ENCODE data around the gene SLC35E2B.
A peak's percentile ranks its signal among the peaks of the same experiment; 100 is the strongest.

Gene SLC35E2B

DNA sequence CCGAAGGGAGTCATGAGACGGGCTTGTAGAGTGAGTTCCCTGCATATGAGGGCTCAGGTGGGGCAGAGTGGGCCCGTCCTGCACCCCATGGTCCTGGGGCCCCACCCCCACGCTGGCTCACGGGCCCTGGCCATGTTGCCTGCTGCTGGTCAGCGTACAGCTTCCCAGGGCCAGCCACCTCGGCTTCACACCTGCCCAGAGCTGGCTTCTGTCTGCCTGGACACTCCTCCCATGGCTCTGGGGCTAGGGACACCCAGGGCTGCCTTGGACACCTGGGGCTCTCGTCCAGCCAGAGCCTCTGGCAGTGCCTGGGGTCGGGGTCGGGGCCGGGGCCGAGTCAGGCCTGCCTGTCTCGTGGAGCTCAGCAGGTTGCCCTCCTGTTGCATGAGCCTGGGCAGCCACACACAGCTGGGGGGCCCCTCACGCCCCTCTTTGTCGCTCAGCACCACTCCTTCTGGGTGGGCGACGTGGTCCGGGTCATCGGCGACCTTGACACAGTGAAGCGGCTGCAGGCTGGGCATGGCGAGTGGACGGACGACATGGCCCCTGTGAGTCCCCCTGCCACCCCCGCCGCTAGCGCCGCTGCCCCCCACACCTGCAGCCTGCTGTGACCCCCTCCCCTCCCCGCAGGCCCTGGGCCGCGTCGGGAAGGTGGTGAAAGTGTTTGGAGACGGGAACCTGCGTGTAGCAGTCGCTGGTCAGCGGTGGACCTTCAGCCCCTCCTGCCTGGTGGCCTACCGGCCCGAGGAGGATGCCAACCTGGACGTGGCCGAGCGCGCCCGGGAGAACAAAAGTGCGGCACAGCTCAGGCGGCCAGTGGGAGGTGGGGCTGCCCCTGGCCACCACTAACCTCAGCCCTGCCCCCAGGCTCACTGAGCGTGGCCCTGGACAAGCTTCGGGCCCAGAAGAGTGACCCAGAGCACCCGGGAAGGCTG, 66.1 kb downstream of the SLC35E2B start:
- no peak for DNase-seq
- H3K9me3 ChIP-seq (ENCODE audit: severe bottlenecking) = no peaks in the 10 kb centered on the region
- H3K4me3 ChIP-seq (ENCODE audit: low read depth, low read length) = no peak overlapping the region
- TF ChIP-seq, protein P1, sequence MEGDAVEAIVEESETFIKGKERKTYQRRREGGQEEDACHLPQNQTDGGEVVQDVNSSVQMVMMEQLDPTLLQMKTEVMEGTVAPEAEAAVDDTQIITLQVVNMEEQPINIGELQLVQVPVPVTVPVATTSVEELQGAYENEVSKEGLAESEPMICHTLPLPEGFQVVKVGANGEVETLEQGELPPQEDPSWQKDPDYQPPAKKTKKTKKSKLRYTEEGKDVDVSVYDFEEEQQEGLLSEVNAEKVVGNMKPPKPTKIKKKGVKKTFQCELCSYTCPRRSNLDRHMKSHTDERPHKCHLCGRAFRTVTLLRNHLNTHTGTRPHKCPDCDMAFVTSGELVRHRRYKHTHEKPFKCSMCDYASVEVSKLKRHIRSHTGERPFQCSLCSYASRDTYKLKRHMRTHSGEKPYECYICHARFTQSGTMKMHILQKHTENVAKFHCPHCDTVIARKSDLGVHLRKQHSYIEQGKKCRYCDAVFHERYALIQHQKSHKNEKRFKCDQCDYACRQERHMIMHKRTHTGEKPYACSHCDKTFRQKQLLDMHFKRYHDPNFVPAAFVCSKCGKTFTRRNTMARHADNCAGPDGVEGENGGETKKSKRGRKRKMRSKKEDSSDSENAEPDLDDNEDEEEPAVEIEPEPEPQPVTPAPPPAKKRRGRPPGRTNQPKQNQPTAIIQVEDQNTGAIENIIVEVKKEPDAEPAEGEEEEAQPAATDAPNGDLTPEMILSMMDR (IDR thresholded peaks at IDR 0.05; ENCODE audit: low read depth, low read length) = no peak
- no peaks in the 10 kb centered on the region for H3K36me3 ChIP-seq
- H3K27ac ChIP-seq = no peak overlapping the region
- H3K27me3 ChIP-seq (ENCODE audit: insufficient read depth, low read depth, severe bottlenecking) = no peaks in the 10 kb centered on the region

DNA sequence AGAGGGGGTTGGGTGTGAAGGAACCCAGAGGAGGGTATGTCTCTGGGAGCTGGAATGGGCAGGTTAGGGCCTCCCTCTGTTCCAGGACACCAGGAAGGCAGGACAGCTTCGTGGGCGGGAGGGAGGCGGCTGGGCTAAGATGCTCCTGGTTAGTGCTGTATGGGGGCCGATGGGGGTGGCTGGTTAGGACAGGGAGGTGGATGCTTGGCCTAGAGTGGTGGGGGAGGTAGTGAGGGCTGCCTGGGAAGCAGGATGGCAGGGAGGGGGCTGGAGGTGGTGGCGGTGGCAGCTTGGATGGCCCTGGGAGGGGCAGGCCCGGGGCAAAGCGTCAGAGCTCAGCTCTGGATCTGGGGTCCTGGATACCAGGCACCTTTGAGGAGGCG, 66.8 kb downstream of the SLC35E2B start:
- Histone ChIP-seq H3K27ac (no peak overlapping the region), H3K9me3 (ENCODE audit: severe bottlenecking) (no peaks in the 10 kb centered on the region), H3K27me3 (ENCODE audit: insufficient read depth, low read depth, severe bottlenecking) (no peaks in the 10 kb centered on the region), H3K4me3 (ENCODE audit: low read depth, low read length) (no peak overlapping the region), H3K36me3 (no peaks in the 10 kb centered on the region)
- no peak for DNase-seq
- TF ChIP-seq, protein P1 (IDR thresholded peaks at IDR 0.05; ENCODE audit: low read depth, low read length) = no peak

DNA sequence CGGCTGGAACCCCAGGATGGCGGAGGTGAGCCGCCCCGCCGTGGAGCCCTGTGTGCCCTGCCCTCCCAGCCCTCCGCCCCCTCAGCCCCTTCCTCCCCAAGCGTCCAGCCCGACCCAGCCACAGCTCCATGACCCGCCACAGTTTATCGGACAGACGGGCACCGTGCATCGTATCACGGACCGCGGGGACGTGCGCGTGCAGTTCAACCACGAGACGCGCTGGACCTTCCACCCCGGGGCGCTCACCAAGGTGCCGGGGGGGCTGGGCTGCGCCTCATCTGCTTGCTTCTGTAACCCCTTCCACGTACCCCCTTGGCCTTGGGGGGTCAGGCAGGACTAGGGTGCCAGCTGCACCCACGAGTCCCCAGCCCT, 67.2 kb downstream of the SLC35E2B start:
- H3K27me3 ChIP-seq (ENCODE audit: insufficient read depth, low read depth, severe bottlenecking) = no peaks in the 10 kb centered on the region
- no peak overlapping the region for H3K4me3 ChIP-seq (ENCODE audit: low read depth, low read length)
- no peaks in the 10 kb centered on the region for H3K36me3 ChIP-seq
- H3K9me3 ChIP-seq (ENCODE audit: severe bottlenecking) = no peaks in the 10 kb centered on the region
- no peak overlapping the region for H3K27ac ChIP-seq
- TF ChIP-seq, protein P1 (IDR thresholded peaks at IDR 0.05; ENCODE audit: low read depth, low read length) = no peak
- no peak for DNase-seq

DNA sequence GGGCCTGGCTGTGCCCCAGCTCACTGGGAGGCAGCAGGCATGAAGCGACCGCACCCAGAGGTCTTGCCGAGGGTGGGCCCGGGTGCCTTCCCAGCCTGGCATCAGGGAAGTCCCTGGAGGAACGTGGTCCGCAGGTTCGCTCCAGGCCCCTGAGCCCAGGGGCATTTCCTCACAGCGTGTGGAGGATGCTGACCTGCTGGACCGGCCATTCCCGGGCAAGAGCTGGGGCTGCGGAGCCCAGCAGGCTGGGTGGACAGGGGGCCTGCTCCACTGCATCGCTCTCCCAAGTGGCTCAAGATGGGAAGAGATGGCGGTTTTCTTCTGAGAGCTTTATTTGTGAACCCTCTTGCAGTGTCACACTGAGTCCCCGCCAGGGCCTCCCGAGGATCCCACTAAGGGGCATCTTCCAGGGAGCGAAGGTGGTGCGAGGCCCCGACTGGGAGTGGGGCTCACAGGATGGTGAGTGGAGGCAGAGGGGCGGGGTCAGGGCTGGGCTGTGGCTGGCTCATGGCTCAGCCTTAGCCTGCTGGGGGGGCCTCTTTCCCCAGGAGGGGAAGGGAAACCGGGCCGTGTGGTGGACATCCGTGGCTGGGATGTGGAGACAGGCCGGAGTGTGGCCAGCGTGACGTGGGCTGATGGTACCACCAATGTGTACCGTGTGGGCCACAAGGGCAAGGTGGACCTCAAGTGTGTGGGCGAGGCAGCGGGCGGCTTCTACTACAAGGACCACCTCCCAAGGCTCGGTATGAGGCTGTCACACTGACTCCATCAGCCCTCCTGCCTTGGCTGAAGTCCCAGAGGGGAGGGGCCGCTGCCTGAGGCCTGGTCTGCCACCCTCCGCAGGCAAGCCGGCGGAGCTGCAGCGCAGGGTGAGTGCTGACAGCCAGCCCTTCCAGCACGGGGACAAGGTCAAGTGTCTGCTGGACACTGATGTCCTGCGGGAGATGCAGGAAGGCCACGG, 67.9 kb downstream of the SLC35E2B start:
- Histone ChIP-seq H3K36me3 (no peaks in the 10 kb centered on the region), H3K27ac (no peak overlapping the region), H3K9me3 (ENCODE audit: severe bottlenecking) (no peaks in the 10 kb centered on the region), H3K27me3 (ENCODE audit: insufficient read depth, low read depth, severe bottlenecking) (no peaks in the 10 kb centered on the region), H3K4me3 (ENCODE audit: low read depth, low read length) (no peak overlapping the region)
- no peak for DNase-seq
- TF ChIP-seq, protein P1 (IDR thresholded peaks at IDR 0.05; ENCODE audit: low read depth, low read length) = 0 out of 2 replicates have a peak, but pooled peaks have one; percentile 3

DNA sequence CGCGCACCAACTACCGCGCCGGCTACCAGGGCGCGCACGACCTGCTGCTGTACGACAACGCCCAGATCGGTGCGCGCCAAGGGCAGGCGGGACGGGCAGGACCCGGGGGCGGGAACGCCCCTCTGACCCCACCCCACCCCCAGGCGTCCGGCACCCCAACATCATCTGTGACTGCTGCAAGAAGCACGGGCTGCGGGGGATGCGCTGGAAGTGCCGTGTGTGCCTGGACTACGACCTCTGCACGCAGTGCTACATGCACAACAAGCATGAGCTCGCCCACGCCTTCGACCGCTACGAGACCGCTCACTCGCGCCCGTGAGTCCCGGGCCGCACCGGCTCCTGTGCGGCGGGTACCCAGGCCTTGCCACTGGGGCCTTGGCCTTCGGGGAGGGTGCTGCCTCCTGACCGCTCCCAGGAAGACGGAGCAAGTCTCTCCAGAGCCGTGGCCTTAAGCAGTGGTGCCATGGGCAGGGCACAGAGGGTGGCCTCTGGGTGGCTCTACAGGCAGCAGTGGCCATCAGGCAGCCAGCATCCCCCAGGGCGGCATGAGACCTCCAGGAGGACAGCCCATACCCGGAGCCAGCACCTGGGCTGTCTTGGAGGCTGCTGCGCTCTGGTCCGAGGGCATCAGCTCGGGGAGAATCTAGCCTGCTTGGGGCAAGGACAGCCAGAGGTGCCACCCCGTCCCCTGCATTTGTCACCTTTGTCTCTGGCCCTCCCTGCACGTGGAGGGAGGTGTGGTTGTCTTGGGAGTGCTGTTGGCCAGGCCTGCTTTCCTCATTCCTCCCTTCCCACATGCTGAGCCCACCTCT, 68.8 kb downstream of the SLC35E2B start:
- TF ChIP-seq, protein P1 (IDR thresholded peaks at IDR 0.05; ENCODE audit: low read depth, low read length) = no peak
- Histone ChIP-seq H3K36me3 (no peaks in the 10 kb centered on the region), H3K4me3 (ENCODE audit: low read depth, low read length) (no peak overlapping the region), H3K9me3 (ENCODE audit: severe bottlenecking) (no peaks in the 10 kb centered on the region), H3K27ac (no peak overlapping the region), H3K27me3 (ENCODE audit: insufficient read depth, low read depth, severe bottlenecking) (no peaks in the 10 kb centered on the region)
- DNase-seq = no peak
